Subcutaneous adipose tissue (tissue), 4 donors: ENCODE measurements around the gene FMO1. TPM values are rescaled to one million over a fixed set of nuclear protein-coding genes. Genes with fewer than 3 reads are reported as not detected.

Experiments
- total RNA-seq, 4 donors: library from RNA; depleted of rRNA; stranded (reverse); fragments of >200 nt; gene quantifications; one replicate each; pipeline ENCODE4 v1.1.0, GENCODE V29; 2016
- TF ChIP-seq, protein P1 (sequence below): fragments of 450-650 bp; IDR thresholded peaks from one replicate; pipeline ENCODE4 v1.5.1; 2016; ENCODE audit warnings: low read depth, mild to moderate bottlenecking, control low read depth, antibody characterized with exemption, moderate library complexity

The FMO1 gene
- 10 to 100 TPM in 1 of 4 donors, 1 to 10 TPM in 3; 2.1 to 14.1 (median 3.6) TPM for total RNA-seq

- TF ChIP-seq, protein P1, sequence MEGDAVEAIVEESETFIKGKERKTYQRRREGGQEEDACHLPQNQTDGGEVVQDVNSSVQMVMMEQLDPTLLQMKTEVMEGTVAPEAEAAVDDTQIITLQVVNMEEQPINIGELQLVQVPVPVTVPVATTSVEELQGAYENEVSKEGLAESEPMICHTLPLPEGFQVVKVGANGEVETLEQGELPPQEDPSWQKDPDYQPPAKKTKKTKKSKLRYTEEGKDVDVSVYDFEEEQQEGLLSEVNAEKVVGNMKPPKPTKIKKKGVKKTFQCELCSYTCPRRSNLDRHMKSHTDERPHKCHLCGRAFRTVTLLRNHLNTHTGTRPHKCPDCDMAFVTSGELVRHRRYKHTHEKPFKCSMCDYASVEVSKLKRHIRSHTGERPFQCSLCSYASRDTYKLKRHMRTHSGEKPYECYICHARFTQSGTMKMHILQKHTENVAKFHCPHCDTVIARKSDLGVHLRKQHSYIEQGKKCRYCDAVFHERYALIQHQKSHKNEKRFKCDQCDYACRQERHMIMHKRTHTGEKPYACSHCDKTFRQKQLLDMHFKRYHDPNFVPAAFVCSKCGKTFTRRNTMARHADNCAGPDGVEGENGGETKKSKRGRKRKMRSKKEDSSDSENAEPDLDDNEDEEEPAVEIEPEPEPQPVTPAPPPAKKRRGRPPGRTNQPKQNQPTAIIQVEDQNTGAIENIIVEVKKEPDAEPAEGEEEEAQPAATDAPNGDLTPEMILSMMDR, result no peak
Observed at GRCh38 chr1:171248302-171248701, at the start of gene FMO1. Gene FMO1, plus strand, starts transcription at chr1:171248494. Its CDS starts 9,594 bp downstream, at chr1:171258088.

DNA sequence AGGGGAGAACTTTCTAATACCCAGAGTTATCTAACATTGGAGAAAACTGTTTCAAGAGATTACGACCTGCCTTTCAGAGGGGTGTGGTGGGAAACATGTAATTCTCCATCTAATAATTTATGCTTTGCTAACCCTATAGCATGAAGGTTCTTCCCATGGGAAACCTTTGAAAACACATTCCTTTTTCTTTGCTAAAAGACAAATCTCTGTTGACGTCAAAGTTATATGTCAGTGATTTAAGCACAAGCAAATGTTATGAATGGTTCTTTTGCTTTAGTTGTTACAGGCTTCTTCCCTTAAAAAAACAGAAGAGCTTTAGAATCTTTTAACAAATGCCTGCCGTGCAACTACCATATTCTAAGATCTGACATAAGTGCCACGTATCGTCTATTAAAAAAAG, 44.0 kb upstream of the FMO1 start:
- TF ChIP-seq, protein P1, result no peak

- TF ChIP-seq, protein P1, result no peak
Observed at GRCh38 chr1:171206204-171206977, 41.9 kb upstream of the FMO1 start.

DNA sequence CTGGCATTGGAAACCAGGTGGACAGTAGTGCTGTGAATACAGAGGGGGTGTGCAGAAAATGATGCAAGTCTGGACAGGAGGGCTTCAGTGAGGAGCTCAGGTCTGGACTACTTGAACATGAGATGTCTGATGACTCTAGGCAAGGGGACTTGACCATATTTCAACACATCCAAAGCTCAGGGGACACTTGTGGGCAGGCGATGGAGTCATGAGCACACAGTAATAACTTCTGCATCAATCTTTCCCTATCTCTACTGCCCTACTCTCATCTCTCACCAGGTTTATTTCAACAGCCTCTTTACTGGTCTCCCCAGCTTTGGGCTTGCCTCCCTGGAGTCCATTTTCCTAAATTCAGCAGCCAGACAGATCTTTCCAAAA, 41.3 kb upstream of the FMO1 start:
- TF ChIP-seq, protein P1, result no peak

DNA sequence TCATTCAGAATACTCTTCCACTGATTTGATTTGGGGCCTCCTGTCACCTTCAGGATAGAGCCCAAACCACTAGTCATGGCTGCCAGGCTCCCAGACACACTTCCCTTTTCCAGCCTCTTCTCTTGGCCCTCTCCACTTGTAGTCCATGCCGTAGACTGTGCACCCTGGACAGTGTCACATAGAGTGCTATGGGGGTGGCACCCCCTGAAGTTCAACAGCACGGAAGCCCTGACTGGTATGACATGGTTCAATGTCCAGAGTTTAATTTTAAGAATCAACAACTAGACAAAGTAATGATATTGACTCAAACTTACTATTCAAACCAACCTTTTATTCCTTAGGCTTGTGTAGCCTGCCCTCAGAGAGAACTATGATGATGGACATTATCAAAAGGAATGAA, 40.9 kb upstream of the FMO1 start:
- TF ChIP-seq, protein P1, result no peak

DNA sequence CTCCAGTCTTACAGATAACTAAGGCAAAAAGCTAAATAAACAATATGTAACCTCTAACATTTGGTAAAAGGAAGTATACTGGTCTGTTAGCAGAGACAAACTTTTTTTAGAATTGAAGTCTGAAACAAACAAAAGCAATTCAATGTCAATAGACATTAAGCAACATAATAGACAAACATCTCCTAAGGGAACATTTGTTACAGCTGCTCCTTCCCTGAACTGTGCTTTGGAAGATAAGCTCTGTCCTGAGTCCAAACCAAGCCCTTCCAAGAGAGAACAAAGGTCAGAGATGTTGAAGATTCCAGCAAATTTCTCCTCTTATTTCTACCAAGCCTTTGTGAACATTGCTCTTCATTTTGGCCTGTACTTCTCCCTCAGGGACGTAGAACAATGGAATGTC, 37.9 kb upstream of the FMO1 start:
- TF ChIP-seq, protein P1, result no peak

GRCh38 chr1:171212607-171213351, 35.5 kb upstream of the FMO1 start:
- TF ChIP-seq, protein P1, result no peak
